ENCODE results near the gene IL1R2.
A peak's percentile ranks its signal among the peaks of the same experiment; 100 is the strongest.
"Not testable (repeated sequence)": the region's sequence is repeated elsewhere in the genome, so short reads cannot be mapped to it uniquely, and the experiment has no call there.

Gene IL1R2

DNA sequence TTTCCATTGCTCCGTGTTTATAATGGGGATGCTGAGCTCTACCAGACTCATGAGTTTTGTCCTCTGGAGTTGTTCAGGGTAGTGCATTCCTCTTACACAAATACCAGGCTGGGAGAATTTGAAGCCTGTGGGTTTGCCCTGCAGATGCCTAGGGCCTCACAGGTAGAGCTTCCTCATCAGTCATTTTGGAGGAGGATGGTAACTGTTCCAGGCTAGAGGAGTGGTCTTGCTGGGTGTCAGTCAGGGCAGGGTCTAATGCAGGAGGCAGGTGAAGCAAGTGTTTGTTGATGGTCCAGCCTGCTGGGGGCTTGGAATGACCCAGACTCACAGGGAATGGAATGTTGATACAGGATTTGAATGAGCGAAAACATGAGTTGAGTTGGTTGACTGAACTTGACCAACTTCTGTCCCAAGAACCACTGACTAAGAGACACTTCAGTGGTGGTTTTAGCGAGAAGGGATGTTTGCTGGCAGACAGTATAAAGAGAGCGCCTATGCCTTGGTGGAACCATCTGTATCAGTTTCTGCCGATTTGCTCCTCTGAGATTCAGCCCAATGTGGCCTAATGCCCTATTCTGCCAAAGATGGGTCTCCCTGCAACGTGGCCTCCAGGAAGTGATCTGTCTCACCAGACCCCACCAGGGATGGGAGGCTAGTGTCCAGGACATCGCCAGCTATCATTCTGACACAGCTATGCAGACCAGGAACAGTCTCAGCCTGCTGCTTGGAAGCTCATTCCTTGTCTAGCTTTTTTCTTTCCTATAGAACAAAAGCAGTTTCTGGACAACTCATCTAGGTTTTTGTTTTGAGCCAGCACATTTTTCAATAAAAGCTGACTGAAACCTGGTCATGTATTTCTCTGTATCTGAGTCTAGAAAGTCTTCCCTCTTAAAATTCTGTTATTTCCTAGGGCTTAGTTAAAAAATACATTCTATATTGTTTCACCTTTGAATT, 9.3 kb downstream of the IL1R2 start:
- no peak for DNase-seq

DNA sequence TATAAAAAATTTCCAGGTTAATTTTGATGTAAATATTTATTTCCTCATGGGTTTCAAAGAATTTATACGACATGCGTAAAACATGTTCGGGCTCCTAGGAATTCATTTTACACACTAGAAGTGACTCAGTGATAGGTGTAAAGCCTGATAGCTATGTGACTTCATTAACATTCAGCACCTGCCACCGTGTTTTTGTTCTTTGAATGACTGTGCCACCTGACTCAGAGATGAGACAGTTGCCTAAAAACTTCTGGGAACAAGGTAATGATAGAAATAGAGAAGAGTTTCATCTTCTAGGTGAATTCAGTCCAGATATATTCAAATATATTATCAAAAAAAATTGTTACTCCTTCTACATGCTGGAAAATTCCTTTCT, 10.0 kb downstream of the IL1R2 start:
- peak; percentile 37 to 48 for DNase-seq

DNA sequence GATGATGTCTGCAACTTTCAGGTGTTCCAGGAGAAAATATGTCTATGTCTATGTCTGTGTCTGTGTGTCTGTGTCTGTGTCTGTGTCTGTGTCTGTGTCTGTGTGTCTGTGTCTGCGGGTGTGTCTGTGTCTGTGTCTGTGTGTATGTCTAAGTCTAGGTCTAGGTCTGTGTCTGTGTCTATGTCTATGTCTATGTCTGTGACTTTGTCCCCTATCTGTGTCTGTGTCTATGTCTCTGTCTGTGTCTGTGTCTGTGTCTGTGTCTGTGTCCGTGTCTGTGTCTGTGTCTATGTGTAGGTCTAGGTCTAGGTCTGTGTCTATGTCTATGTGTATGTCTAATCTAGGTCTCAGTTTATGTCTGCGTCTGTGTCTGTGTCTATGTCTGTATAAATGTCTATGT, 10.5 kb downstream of the IL1R2 start:
- no peak for DNase-seq

DNA sequence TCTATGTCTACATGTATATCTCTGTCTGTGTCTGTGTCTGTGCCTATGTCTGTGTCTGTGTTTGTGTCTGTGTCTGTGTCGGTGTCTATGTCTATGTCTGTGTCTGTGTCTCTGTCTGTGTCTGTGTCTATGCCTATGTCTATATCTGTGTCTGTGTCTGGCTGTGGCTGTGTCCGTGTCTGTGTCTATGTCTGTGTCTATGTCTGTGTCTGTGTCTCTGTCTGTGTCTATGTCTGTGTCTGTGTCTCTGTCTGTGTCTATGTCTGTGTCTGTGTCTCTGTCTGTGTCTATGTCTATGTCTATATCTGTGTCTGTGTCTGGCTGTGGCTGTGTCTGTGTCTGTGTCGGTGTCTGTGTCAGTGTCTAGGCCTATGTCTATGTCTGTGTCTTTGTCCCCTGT, 11.1 kb downstream of the IL1R2 start:
- DNase-seq = not testable (repeated sequence)

DNA sequence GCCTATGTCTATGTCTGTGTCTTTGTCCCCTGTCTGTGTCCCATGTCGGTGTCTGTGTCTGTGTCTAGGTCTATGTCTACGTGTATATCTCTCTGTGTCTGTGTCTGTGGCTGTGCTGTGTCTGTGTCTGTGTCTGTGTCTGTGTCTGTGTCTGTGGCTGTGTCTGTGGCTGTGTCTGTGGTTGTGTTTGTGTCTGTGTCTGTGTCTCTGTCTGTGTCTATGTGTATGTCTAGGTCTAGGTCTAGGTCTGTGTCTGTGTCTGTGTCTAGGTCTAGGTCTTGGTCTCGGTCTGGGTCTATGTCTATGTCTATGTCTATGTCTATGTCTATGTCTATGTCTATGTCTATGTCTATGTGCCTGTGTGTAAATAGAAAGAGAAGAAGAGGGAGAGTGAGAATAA, 11.9 kb downstream of the IL1R2 start:
- no peak for DNase-seq

DNA sequence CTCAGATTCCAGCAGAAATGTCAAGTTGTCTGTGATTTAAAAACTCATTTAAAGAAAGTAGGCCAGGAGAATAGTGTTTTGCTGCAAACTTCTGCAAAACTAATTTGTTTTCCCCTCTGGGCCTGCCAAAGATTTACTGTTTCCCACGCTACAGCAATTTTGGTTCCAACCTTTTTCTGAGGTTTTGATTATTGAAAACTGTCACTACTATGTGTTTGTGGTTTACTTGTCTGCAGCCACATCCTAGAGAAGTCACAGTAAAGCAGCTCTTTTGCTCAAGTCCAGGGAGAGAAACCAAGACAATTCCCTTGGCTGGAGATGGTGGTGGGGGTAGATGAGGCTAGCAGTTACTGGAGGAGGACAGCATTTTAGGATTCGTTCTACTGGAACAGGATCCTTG, 12.8 kb downstream of the IL1R2 start:
- no peak for DNase-seq

DNA sequence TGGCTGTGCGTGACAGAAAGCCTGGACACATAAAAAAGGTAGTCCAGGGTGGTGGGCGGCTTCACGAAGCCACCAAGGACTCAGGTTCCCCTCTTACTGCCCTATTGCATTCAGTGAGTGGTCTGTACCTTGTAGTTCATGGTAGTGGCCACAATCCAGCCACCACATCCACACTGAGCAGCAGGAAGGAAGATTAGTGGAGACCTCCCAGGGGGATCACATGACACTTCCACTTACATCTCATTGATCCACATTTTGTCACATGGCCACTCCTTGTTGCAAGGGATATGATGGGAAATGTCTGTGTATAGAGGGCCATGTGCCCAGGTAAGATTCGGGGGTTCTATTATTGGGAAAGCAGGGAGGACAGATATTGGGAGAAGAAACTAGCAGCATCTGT, 13.7 kb downstream of the IL1R2 start:
- DNase-seq = no peak

DNA sequence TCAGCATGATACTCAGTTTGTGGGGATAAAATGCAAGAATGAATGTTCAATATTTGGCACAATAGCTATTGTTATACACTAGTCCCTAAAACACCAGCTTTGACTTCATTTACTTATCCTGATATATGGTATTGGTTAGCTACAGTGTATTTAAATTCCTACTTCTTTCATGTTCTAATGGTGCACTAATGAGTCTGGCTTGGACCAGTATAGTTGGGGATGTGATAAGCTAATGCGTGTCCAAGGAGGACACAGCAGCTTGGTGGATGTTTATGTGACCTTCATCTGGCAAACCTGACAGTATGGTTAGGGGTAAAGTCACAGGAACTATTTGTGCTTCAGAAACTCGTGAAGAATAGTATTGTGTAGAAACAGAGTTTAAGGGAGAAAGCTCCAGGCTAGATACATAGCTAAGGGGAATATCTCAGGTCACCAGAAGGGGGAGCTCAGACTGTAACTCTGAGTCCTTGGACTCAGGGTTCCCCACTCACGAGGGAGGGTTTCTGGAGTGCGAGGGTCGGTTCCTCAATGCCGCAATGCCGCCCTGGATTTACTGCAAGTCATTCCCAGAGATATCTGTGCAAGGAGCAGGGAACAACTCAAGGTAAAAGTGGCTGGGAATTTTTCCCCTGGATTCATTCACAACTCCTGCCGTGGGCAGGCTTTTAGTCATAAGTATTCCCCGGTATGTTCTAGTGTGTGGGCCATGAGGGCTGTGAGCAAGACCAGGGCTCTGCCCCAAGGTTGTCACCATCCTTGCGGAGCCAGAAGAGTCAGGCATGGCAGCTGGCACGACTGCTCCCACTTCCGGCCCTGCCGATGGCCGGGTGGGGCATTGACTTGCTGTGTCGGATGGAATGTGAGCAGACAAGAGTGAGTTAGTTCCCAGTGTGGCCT, 14.5 kb downstream of the IL1R2 start:
- DNase-seq = peak; percentile 41 to 51

DNA sequence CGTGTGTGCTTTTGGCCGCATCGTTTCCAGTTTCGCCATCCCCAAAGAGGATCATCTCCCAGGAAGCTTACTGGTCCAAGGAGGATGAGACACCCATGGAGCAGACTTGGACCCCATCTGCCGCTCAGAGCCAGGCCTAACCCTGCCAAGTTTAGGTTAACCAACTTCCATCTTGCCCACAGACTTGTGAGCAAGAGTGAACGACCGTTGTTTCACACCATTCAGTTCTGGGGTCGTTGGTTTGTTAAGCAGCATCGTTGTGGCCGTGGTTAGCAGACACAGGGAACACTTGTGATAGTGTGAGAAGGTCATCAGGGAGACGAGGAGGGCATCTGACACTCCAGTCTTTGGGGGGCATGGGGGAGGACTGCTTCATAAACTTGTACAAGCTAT, 15.1 kb downstream of the IL1R2 start:
- DNase-seq = no peak

DNA sequence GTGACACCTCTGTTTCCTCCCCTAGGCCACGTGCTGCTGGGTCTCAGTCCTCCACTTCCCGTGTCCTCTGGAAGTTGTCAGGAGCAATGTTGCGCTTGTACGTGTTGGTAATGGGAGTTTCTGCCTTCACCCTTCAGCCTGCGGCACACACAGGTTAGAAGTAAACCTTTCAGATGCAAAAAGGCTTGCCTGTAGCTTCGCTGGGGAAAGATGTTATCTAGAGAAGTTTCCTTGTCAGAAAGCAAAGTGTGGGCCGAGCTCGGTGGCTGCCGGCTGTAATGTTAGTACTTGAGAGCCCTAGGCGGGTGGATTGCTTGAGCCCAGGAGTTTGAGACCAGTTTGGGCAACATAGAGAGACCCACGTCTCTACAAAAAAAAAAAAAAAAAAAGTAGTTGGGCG, 16.7 kb downstream of the IL1R2 start:
- no peak for DNase-seq

DNA sequence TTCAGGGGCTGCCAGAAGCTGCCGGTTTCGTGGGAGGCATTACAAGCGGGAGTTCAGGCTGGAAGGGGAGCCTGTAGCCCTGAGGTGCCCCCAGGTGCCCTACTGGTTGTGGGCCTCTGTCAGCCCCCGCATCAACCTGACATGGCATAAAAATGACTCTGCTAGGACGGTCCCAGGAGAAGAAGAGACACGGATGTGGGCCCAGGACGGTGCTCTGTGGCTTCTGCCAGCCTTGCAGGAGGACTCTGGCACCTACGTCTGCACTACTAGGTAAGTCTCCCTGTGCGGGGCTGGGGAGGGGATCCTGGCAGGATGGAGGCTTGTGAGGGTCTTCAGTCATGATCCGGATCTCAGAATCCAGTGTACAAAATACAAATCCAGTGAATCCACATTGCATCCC, 17.8 kb downstream of the IL1R2 start:
- no peak for DNase-seq

DNA sequence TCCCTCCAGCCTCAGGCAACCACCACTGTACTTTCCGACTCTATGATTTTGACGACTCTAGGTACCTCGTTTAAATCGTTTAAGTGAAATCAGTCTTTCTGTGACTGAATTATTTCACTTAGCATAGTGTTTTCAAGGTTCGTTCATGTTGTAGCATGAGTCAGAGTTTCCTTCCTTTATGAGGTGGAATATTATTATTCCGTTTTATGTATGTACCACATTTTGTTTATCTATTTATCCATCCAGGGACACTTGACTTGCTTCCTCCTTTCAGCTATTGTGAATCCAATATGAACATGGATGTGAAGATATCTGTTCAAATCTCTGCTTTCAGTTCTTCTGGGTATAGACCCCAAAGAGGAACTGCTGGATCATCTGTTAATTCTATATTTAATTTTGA, 19.1 kb downstream of the IL1R2 start:
- no peak for DNase-seq

DNA sequence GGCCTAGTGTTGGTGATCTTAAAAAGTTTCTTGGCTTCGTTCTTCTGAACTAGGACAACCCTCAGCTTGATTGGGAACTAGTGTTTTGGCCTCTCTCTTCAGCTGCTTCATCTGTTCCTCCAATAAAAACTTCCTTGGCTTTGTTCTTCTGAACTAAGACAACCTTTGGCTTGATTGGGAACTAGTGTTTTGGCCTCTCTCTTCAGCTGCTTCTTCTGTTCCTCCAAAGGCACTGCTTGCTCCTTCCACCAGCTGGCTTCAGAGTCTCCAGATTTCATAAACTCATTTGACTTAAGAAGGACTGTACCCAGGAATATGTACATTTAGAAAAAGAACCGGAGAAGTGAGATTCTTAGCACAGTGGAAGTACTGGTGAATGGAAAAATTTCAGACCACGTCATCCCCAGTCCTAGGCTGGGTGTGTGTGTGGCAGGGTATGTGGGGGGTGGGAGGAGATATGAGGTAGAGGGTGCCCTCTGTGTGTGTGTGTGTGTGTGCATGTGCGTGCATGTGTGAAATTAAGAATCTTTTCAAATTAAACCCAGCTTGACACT, 20.4 kb downstream of the IL1R2 start:
- DNase-seq = no peak

DNA sequence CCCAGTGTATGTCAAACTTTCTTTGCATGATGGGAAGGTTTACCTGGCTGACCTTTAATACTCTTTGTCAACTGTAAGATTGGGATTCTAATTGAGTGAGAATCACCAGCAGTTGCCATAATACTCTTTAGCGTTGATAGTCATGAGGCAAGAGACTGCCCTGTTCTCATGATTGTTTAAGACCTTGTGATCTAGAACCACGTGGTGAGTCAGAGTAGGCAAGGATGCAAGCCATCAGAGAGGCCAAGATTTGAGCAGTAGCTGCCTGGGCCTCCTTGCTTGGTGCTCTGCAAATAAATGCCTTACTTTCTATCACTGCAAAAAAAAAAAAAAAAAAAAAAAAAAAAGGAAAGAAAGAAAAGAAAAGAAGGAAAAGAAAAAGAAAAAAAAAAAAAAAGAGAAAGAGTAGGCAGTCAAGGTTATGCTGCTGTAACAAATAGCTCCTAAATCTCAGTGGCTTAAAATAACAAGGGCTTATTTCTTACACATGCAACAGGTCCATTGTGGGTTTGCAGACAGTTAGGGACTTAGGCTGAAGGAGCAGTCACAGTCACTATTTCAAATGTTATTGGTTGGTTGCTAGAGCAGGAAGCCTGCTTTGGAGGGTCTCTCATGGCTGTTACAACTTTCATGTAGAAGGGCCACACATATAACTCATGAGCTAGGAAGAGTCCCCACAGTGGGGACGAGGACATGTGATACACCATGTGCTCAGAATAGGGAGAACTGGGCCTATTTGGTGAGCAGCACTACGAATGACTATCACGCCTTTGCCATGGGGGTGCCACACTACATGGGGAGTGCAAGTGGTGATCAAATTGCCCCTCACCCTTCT, 21.7 kb downstream of the IL1R2 start:
- peak in 1 of 2 donors; percentile 38 for DNase-seq

DNA sequence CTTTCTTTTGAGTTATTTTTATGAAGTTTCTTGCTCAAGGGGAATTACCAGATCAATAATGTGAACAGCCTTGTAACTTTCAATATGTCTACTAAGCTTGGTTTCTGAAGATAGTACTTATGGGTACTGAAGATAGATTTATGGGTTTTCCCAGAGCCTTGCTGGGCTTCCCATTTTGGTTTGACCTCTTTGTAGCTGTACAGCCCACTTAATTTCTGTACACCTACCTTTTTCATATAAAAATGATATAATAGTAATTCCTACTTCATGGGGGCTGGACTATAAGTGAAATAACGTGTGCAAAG, 22.2 kb downstream of the IL1R2 start:
- no peak for DNase-seq

DNA sequence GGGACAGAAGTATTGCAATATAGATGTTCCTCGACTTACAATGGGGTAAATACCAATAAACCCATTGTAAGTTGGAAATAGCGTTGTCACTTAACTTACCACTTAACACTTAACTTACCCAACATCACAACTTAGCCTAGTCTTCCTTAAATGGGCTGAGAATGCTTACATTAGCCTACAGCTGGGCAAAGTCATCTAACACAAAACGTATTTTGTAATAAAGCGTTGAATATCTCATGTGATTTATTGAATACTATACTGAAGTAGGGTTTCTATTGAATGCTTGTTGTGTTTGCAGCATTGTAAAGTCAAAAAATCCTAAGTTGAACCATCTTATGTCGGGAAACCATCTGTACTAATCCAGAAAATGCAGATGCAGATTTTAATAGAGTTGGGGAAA, 23.6 kb downstream of the IL1R2 start:
- DNase-seq = no peak

DNA sequence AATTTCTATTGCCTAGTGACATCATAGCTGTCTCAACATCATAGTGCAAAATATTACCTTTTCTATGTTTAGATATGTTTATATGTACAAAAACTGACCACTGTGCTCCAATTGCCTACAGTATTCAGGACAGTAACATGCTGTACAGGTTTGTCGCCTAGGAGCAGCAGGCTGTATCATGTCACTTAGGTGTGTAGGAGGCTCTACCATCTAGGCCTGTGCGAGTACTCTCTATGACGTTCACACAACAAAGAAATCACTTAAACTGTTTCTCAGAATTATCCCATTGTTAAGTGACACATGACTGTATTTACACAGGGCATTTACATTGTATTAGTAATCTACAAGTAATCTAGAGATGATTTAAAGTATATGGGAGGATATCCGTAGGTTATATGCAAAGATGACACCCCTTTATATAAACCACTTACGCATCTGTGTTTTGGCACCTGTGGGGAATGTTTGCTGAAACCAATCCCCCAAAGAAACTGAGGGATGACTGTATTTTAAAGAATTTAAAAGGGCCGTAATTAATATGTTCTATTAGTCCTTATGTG, 24.7 kb downstream of the IL1R2 start:
- no peak for DNase-seq

DNA sequence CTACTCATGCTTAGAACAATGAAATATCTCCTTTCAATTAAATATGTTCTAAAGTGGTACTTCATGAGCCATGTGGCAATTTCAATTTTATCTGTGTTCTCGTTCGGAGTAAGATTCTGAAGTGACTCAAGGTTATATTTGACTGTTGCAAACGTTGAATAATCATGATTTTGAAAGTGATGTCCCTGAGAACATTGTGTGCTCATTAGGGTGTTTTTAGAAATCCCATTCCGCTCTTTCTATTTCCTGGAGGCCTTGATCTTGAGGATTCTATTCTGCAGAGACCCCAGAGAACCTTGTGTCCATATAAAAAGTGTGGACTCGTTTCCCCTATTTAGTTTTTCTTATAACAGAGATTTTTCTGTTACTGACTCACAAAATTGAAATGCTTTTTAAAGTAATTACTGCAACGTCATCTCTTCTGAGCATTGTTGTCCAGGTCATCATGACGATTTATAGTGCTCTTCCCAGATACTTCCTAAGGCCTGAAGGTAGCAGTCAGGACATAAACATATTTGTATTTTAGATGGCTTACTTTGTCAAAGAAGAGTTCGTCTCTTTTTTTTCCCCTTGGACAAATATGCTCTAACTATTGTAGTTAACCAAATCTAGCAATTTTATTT, 27.2 kb downstream of the IL1R2 start:
- DNase-seq = no peak

DNA sequence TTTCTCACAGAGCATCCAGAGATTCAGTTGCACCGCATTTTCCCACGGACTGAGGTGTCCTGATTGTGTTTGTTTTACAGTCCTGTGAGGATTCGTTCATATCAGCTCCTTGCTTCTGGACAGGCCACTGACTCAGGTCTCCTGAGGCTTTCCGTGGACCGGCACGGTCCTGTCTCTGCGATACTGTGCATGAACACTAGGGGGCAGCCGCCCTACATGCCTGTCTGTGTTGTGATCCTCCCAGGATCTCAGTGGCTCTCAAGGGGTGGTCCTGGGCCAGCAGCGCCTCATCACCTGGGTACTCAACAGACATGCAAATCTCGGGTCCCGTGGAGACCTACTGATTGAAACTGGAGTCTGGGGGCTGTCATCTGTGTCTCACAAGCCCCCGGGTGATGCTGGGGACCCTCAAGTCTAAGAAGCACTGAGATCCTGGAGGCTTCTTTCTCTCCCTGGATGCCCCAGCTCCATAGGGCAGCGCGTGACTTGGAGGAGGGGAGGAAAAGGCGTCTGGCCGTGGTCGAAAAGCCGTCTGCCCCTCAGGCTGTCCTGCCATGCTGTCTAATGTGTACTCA, 28.9 kb downstream of the IL1R2 start:
- peak; percentile 92 to 94 for DNase-seq

DNA sequence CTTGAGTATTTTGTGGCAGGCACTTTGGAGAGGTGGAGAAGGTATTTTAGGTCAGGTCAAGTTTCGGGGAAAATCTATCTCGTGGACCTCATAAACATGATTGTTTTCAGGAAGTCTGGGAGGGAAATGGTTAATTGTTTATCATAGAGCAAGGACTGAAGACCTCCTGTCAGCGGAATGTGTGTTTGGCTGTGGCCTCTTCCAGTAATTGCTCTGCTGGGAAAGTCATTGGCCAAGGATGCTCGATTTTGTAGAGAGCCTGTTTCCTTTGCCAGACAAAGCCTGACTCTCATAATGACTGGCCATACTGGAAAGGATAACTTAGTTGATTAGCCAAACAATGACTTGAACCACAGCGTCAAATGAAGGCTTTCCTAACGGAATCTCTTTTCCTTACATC, 30.0 kb downstream of the IL1R2 start:
- no peak for DNase-seq

DNA sequence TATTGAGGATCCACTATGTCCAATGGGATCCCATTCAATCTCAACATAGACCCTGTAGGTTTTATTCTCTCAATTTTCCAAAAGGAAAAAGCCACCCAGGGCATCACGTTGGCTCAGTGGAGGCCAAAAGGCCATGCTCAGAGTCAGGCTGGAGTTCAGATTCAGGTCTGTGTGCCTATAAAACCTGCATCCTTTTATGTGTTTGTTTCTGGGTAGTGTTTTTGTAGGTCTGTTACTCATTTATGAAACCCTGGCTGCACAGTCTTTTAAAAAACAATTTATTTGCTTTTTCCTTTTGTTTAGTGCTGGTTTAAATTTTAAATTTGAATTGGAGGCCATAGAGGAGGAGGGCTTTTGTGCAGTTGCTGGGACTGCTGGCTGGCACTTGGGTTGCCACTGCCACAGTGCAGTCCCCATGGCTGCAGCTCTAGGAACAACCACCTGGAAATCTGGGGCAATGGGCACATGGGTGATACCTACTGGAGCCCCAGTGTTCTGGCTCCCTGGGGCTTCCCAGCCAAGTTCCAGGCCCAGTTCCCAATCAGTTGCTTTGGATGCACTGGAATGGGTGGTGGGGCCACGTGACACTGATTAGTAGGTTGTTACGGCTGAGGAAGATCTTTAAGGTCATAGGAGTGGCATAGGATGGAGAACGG, 31.3 kb downstream of the IL1R2 start:
- DNase-seq = no peak
